ENCODE measurements around the gene DOCK11. TPM values are rescaled to one million over a fixed set of nuclear protein-coding genes. Genes with fewer than 3 reads are reported as not detected.
"Not testable (repeated sequence)": the region's sequence is repeated elsewhere in the genome, so short reads cannot be mapped to it uniquely, and the experiment has no call there.

Gene DOCK11
- total and polyA plus RNA-seq, 4 donors = 16.2 to 35.9 (median 16.7) TPM

- H3K4me1 ChIP-seq (ENCODE audit: control insufficient read depth, insufficient read depth, low read length); H3K9me3 ChIP-seq (ENCODE audit: control insufficient read depth, insufficient read depth, low read length); H3K36me3 ChIP-seq (ENCODE audit: control insufficient read depth, insufficient read depth, low read length); H3K27ac ChIP-seq (ENCODE audit: low read depth, low read length); H3K4me3 ChIP-seq (ENCODE audit: low read depth, low read length); H3K27me3 ChIP-seq (ENCODE audit: control insufficient read depth, insufficient read depth, low read length); DNase-seq (ENCODE audit: low read depth in 4 of 6, low spot score in 6 of 6): not testable (repeated sequence)
- 100% methylated on average over 2 of the region's 3 CpGs for WGBS (ENCODE audit: insufficient coverage)
These were observed 87.3 kb downstream of the DOCK11 start for GRCh38 chrX:118582926-118583325.

GRCh38 chrX:118583781-118584180 is 88.2 kb downstream of the DOCK11 start:
- H3K36me3 ChIP-seq (ENCODE audit: control insufficient read depth, insufficient read depth, low read length) = no peaks in the 10 kb centered on the region
- H3K27ac ChIP-seq (ENCODE audit: low read depth, low read length) = no peak overlapping the region
- H3K4me3 ChIP-seq (ENCODE audit: low read depth, low read length) = no peak overlapping the region
- WGBS (ENCODE audit: insufficient coverage) = no CpG with 5 or more reads among the region's 4 CpGs
- H3K4me1 ChIP-seq (ENCODE audit: control insufficient read depth, insufficient read depth, low read length) = no peaks in the 10 kb centered on the region
- no peaks in the 10 kb centered on the region for H3K27me3 ChIP-seq (ENCODE audit: control insufficient read depth, insufficient read depth, low read length)
- H3K9me3 ChIP-seq (ENCODE audit: control insufficient read depth, insufficient read depth, low read length) = no peaks in the 10 kb centered on the region
- DNase-seq (ENCODE audit: low read depth in 4 of 6, low spot score in 6 of 6) = no peak

- no peaks in the 10 kb centered on the region for H3K4me1 ChIP-seq (ENCODE audit: control insufficient read depth, insufficient read depth, low read length)
- 55% methylated on average over 2 of the region's 3 CpGs for WGBS (ENCODE audit: insufficient coverage)
- H3K9me3 ChIP-seq (ENCODE audit: control insufficient read depth, insufficient read depth, low read length) = no peaks in the 10 kb centered on the region
- H3K36me3 ChIP-seq (ENCODE audit: control insufficient read depth, insufficient read depth, low read length) = no peaks in the 10 kb centered on the region
- H3K4me3 ChIP-seq (ENCODE audit: low read depth, low read length) = no peak overlapping the region
- no peak for DNase-seq (ENCODE audit: low read depth in 4 of 6, low spot score in 6 of 6)
- H3K27me3 ChIP-seq (ENCODE audit: control insufficient read depth, insufficient read depth, low read length) = no peaks in the 10 kb centered on the region
- no peak overlapping the region for H3K27ac ChIP-seq (ENCODE audit: low read depth, low read length)
These were observed 89.7 kb downstream of the DOCK11 start for GRCh38 chrX:118585296-118585695.

GRCh38 chrX:118586206-118586605 is 90.6 kb downstream of the DOCK11 start:
- not testable (repeated sequence) for H3K4me3 ChIP-seq (ENCODE audit: low read depth, low read length); H3K36me3 ChIP-seq (ENCODE audit: control insufficient read depth, insufficient read depth, low read length); DNase-seq (ENCODE audit: low read depth in 4 of 6, low spot score in 6 of 6); H3K4me1 ChIP-seq (ENCODE audit: control insufficient read depth, insufficient read depth, low read length); H3K9me3 ChIP-seq (ENCODE audit: control insufficient read depth, insufficient read depth, low read length); H3K27me3 ChIP-seq (ENCODE audit: control insufficient read depth, insufficient read depth, low read length); H3K27ac ChIP-seq (ENCODE audit: low read depth, low read length)
- 64% methylated on average over 3 of the region's 7 CpGs for WGBS (ENCODE audit: insufficient coverage)

- Histone ChIP-seq H3K27me3 (ENCODE audit: control insufficient read depth, insufficient read depth, low read length) (no peaks in the 10 kb centered on the region), H3K9me3 (ENCODE audit: control insufficient read depth, insufficient read depth, low read length) (no peaks in the 10 kb centered on the region), H3K36me3 (ENCODE audit: control insufficient read depth, insufficient read depth, low read length) (no peaks in the 10 kb centered on the region), H3K27ac (ENCODE audit: low read depth, low read length) (no peak overlapping the region), H3K4me1 (ENCODE audit: control insufficient read depth, insufficient read depth, low read length) (no peaks in the 10 kb centered on the region), H3K4me3 (ENCODE audit: low read depth, low read length) (no peak overlapping the region)
- DNase-seq (ENCODE audit: low read depth in 4 of 6, low spot score in 6 of 6) = no peak
- 53% methylated on average over 2 of the region's 3 CpGs for WGBS (ENCODE audit: insufficient coverage)
These were observed 93.1 kb downstream of the DOCK11 start for GRCh38 chrX:118588715-118589114.

GRCh38 chrX:118589227-118589626 is 93.6 kb downstream of the DOCK11 start:
- Histone ChIP-seq H3K9me3 (ENCODE audit: control insufficient read depth, insufficient read depth, low read length) (no peaks in the 10 kb centered on the region), H3K27ac (ENCODE audit: low read depth, low read length) (no peak overlapping the region), H3K27me3 (ENCODE audit: control insufficient read depth, insufficient read depth, low read length) (no peaks in the 10 kb centered on the region), H3K4me1 (ENCODE audit: control insufficient read depth, insufficient read depth, low read length) (no peaks in the 10 kb centered on the region), H3K4me3 (ENCODE audit: low read depth, low read length) (no peak overlapping the region), H3K36me3 (ENCODE audit: control insufficient read depth, insufficient read depth, low read length) (no peaks in the 10 kb centered on the region)
- WGBS (ENCODE audit: insufficient coverage) = no CpG with 5 or more reads among the region's 1 CpG
- no peak for DNase-seq (ENCODE audit: low read depth in 4 of 6, low spot score in 6 of 6)

- no peak overlapping the region for H3K27ac ChIP-seq (ENCODE audit: low read depth, low read length)
- WGBS (ENCODE audit: insufficient coverage) = 20% methylated on average over 1 of the region's 3 CpGs
- no peak for DNase-seq (ENCODE audit: low read depth in 4 of 6, low spot score in 6 of 6)
- H3K4me1 ChIP-seq (ENCODE audit: control insufficient read depth, insufficient read depth, low read length) = no peaks in the 10 kb centered on the region
- H3K36me3 ChIP-seq (ENCODE audit: control insufficient read depth, insufficient read depth, low read length) = no peaks in the 10 kb centered on the region
- no peaks in the 10 kb centered on the region for H3K9me3 ChIP-seq (ENCODE audit: control insufficient read depth, insufficient read depth, low read length)
- H3K4me3 ChIP-seq (ENCODE audit: low read depth, low read length) = no peak overlapping the region
- H3K27me3 ChIP-seq (ENCODE audit: control insufficient read depth, insufficient read depth, low read length) = peaks cover 2% of the 10 kb centered on the region
These were observed 97.8 kb downstream of the DOCK11 start for GRCh38 chrX:118593407-118593806.

GRCh38 chrX:118594697-118595420 is 99.2 kb downstream of the DOCK11 start:
- Histone ChIP-seq H3K4me1 (ENCODE audit: control insufficient read depth, insufficient read depth, low read length) (no peaks in the 10 kb centered on the region), H3K27me3 (ENCODE audit: control insufficient read depth, insufficient read depth, low read length) (peaks cover 2% of the 10 kb centered on the region), H3K9me3 (ENCODE audit: control insufficient read depth, insufficient read depth, low read length) (no peaks in the 10 kb centered on the region), H3K4me3 (ENCODE audit: low read depth, low read length) (no peak overlapping the region), H3K36me3 (ENCODE audit: control insufficient read depth, insufficient read depth, low read length) (no peaks in the 10 kb centered on the region), H3K27ac (ENCODE audit: low read depth, low read length) (no peak overlapping the region)
- WGBS (ENCODE audit: insufficient coverage) = 63% methylated on average over 4 of the region's 4 CpGs
- DNase-seq (ENCODE audit: low read depth in 4 of 6, low spot score in 6 of 6) = no peak

- H3K27ac ChIP-seq (ENCODE audit: low read depth, low read length) = no peak overlapping the region
- H3K4me1 ChIP-seq (ENCODE audit: control insufficient read depth, insufficient read depth, low read length) = no peaks in the 10 kb centered on the region
- whole genome bisulfite sequencing (ENCODE audit: insufficient coverage) = no CpG with 5 or more reads among the region's 7 CpGs
- H3K36me3 ChIP-seq (ENCODE audit: control insufficient read depth, insufficient read depth, low read length) = no peaks in the 10 kb centered on the region
- H3K27me3 ChIP-seq (ENCODE audit: control insufficient read depth, insufficient read depth, low read length) = peaks cover 2% of the 10 kb centered on the region
- DNase-seq (ENCODE audit: low read depth in 4 of 6, low spot score in 6 of 6) = no peak
- H3K9me3 ChIP-seq (ENCODE audit: control insufficient read depth, insufficient read depth, low read length) = no peaks in the 10 kb centered on the region
- no peak overlapping the region for H3K4me3 ChIP-seq (ENCODE audit: low read depth, low read length)
These were observed 100.0 kb downstream of the DOCK11 start for GRCh38 chrX:118595501-118596042.

- peak in 2 of 6 donors; percentile 32 to 42 for DNase-seq (ENCODE audit: low read depth in 4 of 6, low spot score in 6 of 6)
- Histone ChIP-seq H3K9me3 (ENCODE audit: control insufficient read depth, insufficient read depth, low read length) (no peaks in the 10 kb centered on the region), H3K27ac (ENCODE audit: low read depth, low read length) (no peak overlapping the region), H3K27me3 (ENCODE audit: control insufficient read depth, insufficient read depth, low read length) (peaks cover 2% of the 10 kb centered on the region), H3K36me3 (ENCODE audit: control insufficient read depth, insufficient read depth, low read length) (no peaks in the 10 kb centered on the region), H3K4me3 (ENCODE audit: low read depth, low read length) (no peak overlapping the region), H3K4me1 (ENCODE audit: control insufficient read depth, insufficient read depth, low read length) (no peaks in the 10 kb centered on the region)
These were observed 100.8 kb downstream of the DOCK11 start for GRCh38 chrX:118596390-118596789.

Measured in spinal cord (tissue), 10 donors.